ENCODE results near the gene LPCAT3. TPM values are rescaled to one million over a fixed set of nuclear protein-coding genes. Genes with fewer than 3 reads are reported as not detected.
"Not testable (repeated sequence)": the region's sequence is repeated elsewhere in the genome, so short reads cannot be mapped to it uniquely, and the experiment has no call there.

LPCAT3 gene
- total RNA-seq, 2 donors from 2014 or later, result 34.3 to 45.2 TPM

DNA sequence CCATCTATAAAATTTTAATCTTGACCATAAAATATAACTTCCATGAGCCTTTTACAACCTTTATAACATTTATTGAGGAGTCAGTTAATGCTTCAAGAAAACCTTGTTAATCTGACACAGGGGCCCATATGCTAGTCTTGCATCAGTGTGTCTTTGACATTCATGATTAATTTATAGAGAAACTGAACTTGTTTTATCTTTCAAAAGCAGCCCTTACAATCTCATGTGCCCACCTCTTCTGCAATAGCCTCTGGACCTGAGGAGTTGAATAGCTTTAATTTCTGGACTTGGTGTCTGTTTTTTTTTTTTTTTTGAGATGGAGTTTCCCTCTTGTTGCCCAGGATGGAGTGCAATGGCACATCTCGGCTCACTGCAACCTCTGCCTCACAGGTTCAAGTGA is 8.6 kb upstream of the LPCAT3 start:
- no peak for ATAC-seq
- DNase-seq, result no peak
- Mint-ChIP-seq H3K4me1 (no peaks in the 10 kb centered on the region), H3K27ac (no peak overlapping the region), H3K27me3 (peaks cover 4% of the 10 kb centered on the region), H3K4me3 (no peak overlapping the region), H3K36me3 (ENCODE audit: low read depth) (no peaks in the 10 kb centered on the region)
- H3K9me3 ChIP-seq (ENCODE audit: control insufficient read depth, low read length, poor library complexity, severe bottlenecking), result no peaks in the 10 kb centered on the region

- H3K27ac Mint-ChIP-seq, result no peak overlapping the region
- H3K36me3 Mint-ChIP-seq (ENCODE audit: low read depth), result no peaks in the 10 kb centered on the region
- H3K4me3 Mint-ChIP-seq, result no peak overlapping the region
- H3K27me3 Mint-ChIP-seq, result peaks cover 4% of the 10 kb centered on the region
- H3K9me3 ChIP-seq (ENCODE audit: control insufficient read depth, low read length, poor library complexity, severe bottlenecking), result no peaks in the 10 kb centered on the region
- ATAC-seq (no peak), DNase-seq (no peak)
- no peaks in the 10 kb centered on the region for H3K4me1 Mint-ChIP-seq
Observed at GRCh38 chr12:7023114-7023513, 4.8 kb upstream of the LPCAT3 start.

GRCh38 chr12:7021956-7022355 is 3.7 kb upstream of the LPCAT3 start:
- Mint-ChIP-seq H3K4me1 (peaks cover 10% of the 10 kb centered on the region), H3K36me3 (ENCODE audit: low read depth) (peaks cover 2% of the 10 kb centered on the region), H3K27me3 (peaks cover 4% of the 10 kb centered on the region), H3K27ac (no peak overlapping the region), H3K4me3 (no peak overlapping the region)
- no peak for DNase-seq
- H3K9me3 ChIP-seq (ENCODE audit: control insufficient read depth, low read length, poor library complexity, severe bottlenecking), result no peaks in the 10 kb centered on the region
- ATAC-seq, result no peak

DNA sequence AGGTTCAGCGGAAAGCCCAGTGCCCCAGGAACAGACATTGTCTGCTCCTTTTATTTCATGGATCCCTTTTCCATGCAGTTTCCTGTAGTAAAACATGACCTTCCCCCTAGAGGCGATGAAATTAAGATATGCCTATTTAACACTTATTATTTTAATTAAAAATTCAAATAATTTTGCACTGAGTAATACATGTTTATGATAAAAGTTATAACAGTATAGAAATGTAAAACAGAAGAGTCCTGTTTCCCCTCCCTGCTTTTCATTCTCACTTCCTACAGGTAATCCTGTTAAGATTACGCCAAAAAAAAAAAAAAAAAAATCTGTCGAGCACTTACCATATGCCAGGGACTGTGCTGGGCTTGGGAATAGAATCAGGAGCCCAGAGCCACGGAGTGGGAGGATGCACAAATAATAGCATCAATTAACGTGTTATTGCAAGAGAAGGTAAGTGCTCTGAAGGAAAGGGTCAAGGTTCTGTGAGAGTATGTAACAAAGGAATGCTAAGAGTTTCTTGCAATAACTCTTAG is 830 bp upstream of the LPCAT3 start:
- ATAC-seq (no peak), DNase-seq (no peak)
- H3K36me3 Mint-ChIP-seq (ENCODE audit: low read depth), result peaks cover 2% of the 10 kb centered on the region
- H3K4me1 Mint-ChIP-seq, result peaks cover 22% of the 10 kb centered on the region
- H3K27ac Mint-ChIP-seq, result peak overlapping the region; percentile 93
- H3K4me3 Mint-ChIP-seq, result peak overlapping the region; percentile 99
- no peaks in the 10 kb centered on the region for H3K9me3 ChIP-seq (ENCODE audit: control insufficient read depth, low read length, poor library complexity, severe bottlenecking)
- H3K27me3 Mint-ChIP-seq, result peaks cover 3% of the 10 kb centered on the region

GRCh38 chr12:7017870-7018349 is 366 bp downstream of the LPCAT3 start:
- peak; percentile 5 for ATAC-seq
- H3K27ac Mint-ChIP-seq, result peak overlapping the region; percentile 93
- DNase-seq, result no peak
- H3K36me3 Mint-ChIP-seq (ENCODE audit: low read depth), result peaks cover 9% of the 10 kb centered on the region
- H3K27me3 Mint-ChIP-seq, result no peaks in the 10 kb centered on the region
- peak overlapping the region; percentile 99 for H3K4me3 Mint-ChIP-seq
- no peaks in the 10 kb centered on the region for H3K9me3 ChIP-seq (ENCODE audit: control insufficient read depth, low read length, poor library complexity, severe bottlenecking)
- peaks cover 32% of the 10 kb centered on the region for H3K4me1 Mint-ChIP-seq

GRCh38 chr12:7016958-7017571 is 1.2 kb downstream of the LPCAT3 start:
- DNase-seq, result no peak
- H3K9me3 ChIP-seq (ENCODE audit: control insufficient read depth, low read length, poor library complexity, severe bottlenecking), result no peaks in the 10 kb centered on the region
- Mint-ChIP-seq H3K27ac (peak overlapping the region; percentile 93), H3K36me3 (ENCODE audit: low read depth) (peaks cover 9% of the 10 kb centered on the region), H3K4me1 (peaks cover 32% of the 10 kb centered on the region), H3K27me3 (no peaks in the 10 kb centered on the region), H3K4me3 (peak overlapping the region; percentile 99)
- no peak for ATAC-seq

GRCh38 chr12:7015555-7016370 is 2.5 kb downstream of the LPCAT3 start:
- DNase-seq, result no peak
- H3K36me3 Mint-ChIP-seq (ENCODE audit: low read depth), result peaks cover 9% of the 10 kb centered on the region
- no peak overlapping the region for H3K27ac Mint-ChIP-seq
- peaks cover 32% of the 10 kb centered on the region for H3K4me1 Mint-ChIP-seq
- H3K27me3 Mint-ChIP-seq, result no peaks in the 10 kb centered on the region
- peak overlapping the region; percentile 75 for H3K4me3 Mint-ChIP-seq
- H3K9me3 ChIP-seq (ENCODE audit: control insufficient read depth, low read length, poor library complexity, severe bottlenecking), result no peaks in the 10 kb centered on the region
- no peak for ATAC-seq

DNA sequence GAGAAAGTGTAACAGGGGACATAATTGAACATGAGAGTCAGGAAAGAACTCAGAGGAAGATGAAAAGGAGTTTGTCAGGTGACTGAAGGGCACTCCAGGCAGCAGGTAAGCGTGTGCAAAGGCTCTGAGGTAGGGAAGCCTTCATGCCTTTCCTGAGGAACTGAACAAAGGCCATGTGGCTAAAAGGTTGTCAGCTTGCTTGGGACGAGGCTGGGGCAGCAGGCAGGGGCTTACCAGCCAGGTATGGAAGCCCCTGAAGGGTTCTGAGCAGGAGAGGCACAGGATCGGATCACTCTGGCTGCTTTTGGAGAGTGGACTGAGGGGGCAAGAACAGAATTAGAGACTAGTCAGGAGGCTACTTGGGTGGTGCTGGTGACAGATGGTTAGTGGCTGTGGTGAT is 5.2 kb downstream of the LPCAT3 start:
- H3K9me3 ChIP-seq (ENCODE audit: control insufficient read depth, low read length, poor library complexity, severe bottlenecking), result no peaks in the 10 kb centered on the region
- no peaks in the 10 kb centered on the region for H3K27me3 Mint-ChIP-seq
- H3K36me3 Mint-ChIP-seq (ENCODE audit: low read depth), result peaks cover 9% of the 10 kb centered on the region
- H3K4me3 Mint-ChIP-seq, result no peak overlapping the region
- no peak for ATAC-seq
- H3K27ac Mint-ChIP-seq, result no peak overlapping the region
- peaks cover 42% of the 10 kb centered on the region for H3K4me1 Mint-ChIP-seq
- no peak for DNase-seq

- Mint-ChIP-seq H3K27ac (no peak overlapping the region), H3K4me1 (peaks cover 36% of the 10 kb centered on the region), H3K4me3 (no peak overlapping the region), H3K27me3 (no peaks in the 10 kb centered on the region), H3K36me3 (ENCODE audit: low read depth) (peaks cover 7% of the 10 kb centered on the region)
- ATAC-seq (no peak), DNase-seq (no peak)
- H3K9me3 ChIP-seq (ENCODE audit: control insufficient read depth, low read length, poor library complexity, severe bottlenecking), result no peaks in the 10 kb centered on the region
Observed at GRCh38 chr12:7012024-7012607, 6.2 kb downstream of the LPCAT3 start.

- DNase-seq; H3K4me3 Mint-ChIP-seq; H3K36me3 Mint-ChIP-seq (ENCODE audit: low read depth); H3K27me3 Mint-ChIP-seq; H3K27ac Mint-ChIP-seq; H3K9me3 ChIP-seq (ENCODE audit: control insufficient read depth, low read length, poor library complexity, severe bottlenecking); ATAC-seq: not testable (repeated sequence)
- H3K4me1 Mint-ChIP-seq, result peaks cover 29% of the 10 kb centered on the region
Observed at GRCh38 chr12:7011398-7011797, 6.9 kb downstream of the LPCAT3 start.

DNA sequence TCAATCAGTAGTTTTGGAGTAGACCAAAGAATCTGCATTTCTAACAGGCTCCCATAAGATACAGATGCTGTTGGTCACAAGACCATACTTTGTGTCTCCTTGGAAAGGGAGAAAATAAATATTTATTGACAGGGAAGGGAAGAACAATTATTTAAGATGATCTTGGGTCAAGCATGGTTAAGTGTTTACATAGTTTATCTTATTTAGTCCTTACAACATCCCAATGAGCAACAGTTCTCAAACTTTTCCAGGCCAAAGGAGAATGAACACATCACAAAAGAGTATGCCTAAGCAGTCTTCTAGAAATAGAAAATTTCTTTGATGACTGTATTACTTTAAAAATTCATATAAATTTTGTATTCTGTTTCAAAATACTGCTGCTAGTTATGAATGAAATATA is 8.8 kb downstream of the LPCAT3 start:
- Mint-ChIP-seq H3K4me3 (no peak overlapping the region), H3K27ac (no peak overlapping the region), H3K4me1 (peaks cover 31% of the 10 kb centered on the region), H3K27me3 (no peaks in the 10 kb centered on the region), H3K36me3 (ENCODE audit: low read depth) (peaks cover 7% of the 10 kb centered on the region)
- H3K9me3 ChIP-seq (ENCODE audit: control insufficient read depth, low read length, poor library complexity, severe bottlenecking), result no peaks in the 10 kb centered on the region
- ATAC-seq (no peak), DNase-seq (no peak)

GRCh38 chr12:7008864-7009263 is 9.4 kb downstream of the LPCAT3 start:
- DNase-seq, result no peak
- Mint-ChIP-seq H3K27me3 (no peaks in the 10 kb centered on the region), H3K4me3 (no peak overlapping the region), H3K27ac (no peak overlapping the region), H3K4me1 (peaks cover 28% of the 10 kb centered on the region), H3K36me3 (ENCODE audit: low read depth) (peaks cover 7% of the 10 kb centered on the region)
- no peaks in the 10 kb centered on the region for H3K9me3 ChIP-seq (ENCODE audit: control insufficient read depth, low read length, poor library complexity, severe bottlenecking)
- no peak for ATAC-seq

GRCh38 chr12:7006639-7007038 is 11.6 kb downstream of the LPCAT3 start:
- Mint-ChIP-seq H3K27me3 (no peaks in the 10 kb centered on the region), H3K36me3 (ENCODE audit: low read depth) (no peaks in the 10 kb centered on the region), H3K27ac (no peak overlapping the region), H3K4me1 (peaks cover 25% of the 10 kb centered on the region), H3K4me3 (no peak overlapping the region)
- DNase-seq, result no peak
- H3K9me3 ChIP-seq (ENCODE audit: control insufficient read depth, low read length, poor library complexity, severe bottlenecking), result no peaks in the 10 kb centered on the region
- ATAC-seq, result no peak

Measured in T-helper 17 cell (primary cell).